Measurements from ENCODE around the gene HAUS5. TPM values are rescaled to one million over a fixed set of nuclear protein-coding genes. Genes with fewer than 3 reads are reported as not detected.
"Not testable (repeated sequence)": the region's sequence is repeated elsewhere in the genome, so short reads cannot be mapped to it uniquely, and the experiment has no call there.

The HAUS5 gene
- total RNA-seq, 2 experiments from 2014 or later = 53.3 to 62.3 TPM

DNA sequence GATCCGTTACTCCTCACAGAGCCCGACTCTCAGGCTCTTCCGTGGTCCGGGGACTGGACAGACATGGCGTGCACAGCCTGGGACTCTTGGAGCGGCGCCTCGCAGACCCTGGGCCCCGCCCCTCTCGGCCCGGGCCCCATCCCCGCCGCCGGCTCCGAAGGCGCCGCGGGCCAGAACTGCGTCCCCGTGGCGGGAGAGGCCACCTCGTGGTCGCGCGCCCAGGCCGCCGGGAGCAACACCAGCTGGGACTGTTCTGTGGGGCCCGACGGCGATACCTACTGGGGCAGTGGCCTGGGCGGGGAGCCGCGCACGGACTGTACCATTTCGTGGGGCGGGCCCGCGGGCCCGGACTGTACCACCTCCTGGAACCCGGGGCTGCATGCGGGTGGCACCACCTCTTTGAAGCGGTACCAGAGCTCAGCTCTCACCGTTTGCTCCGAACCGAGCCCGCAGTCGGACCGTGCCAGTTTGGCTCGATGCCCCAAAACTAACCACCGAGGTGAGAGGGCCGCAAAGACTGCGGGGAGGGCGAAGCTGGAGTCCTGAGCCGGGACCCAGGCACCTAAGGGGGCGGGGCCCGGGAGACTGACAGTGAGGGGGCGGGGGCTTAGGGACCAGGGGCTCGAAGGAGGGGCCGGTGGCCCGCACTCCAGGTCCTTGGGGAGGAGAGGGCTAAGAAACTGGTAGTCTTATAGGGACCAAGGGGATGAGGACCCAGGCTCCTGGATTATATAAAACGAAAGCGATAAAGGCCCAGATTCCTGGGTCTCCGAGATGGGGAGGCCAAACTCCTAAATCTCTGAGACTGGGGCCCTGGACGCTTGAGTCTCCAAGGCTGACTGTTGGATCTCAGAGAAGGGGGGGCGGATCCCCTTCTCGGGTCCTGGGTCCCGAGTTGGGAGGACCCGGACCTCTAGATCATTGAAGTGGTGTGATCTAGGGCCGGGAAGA lies 31.0 kb downstream of the HAUS5 start:
- CTCF ChIA-PET = interaction anchor here (0.6 to 3.2 kb wide), 5 partner anchors 12 to 485 kb away, joined by 3 to 10 read pairs (median 4); partner anchors contain the start of gene THAP8
- peak overlapping the region; percentile 78 for H3K4me3 Mint-ChIP-seq
- ATAC-seq = peak; percentile 48
- H3K27ac Mint-ChIP-seq = peak overlapping the region; percentile 90
- peak; percentile 88 for DNase-seq
- peaks cover 44% of the 10 kb centered on the region for H3K4me1 Mint-ChIP-seq (ENCODE audit: low read depth)
- H3K9me3 Mint-ChIP-seq (ENCODE audit: insufficient read depth) = no peaks in the 10 kb centered on the region
- H3K27me3 Mint-ChIP-seq (ENCODE audit: low read depth) = no peaks in the 10 kb centered on the region
- POLR2A ChIA-PET = interaction anchor here (0.7 to 1.8 kb wide), 6 partner anchors 11 to 562 kb away, joined by 3 to 10 read pairs (median 4); partner anchors contain the start of gene HAUS5
- H3K36me3 Mint-ChIP-seq (ENCODE audit: low read depth) = peaks cover 3% of the 10 kb centered on the region

DNA sequence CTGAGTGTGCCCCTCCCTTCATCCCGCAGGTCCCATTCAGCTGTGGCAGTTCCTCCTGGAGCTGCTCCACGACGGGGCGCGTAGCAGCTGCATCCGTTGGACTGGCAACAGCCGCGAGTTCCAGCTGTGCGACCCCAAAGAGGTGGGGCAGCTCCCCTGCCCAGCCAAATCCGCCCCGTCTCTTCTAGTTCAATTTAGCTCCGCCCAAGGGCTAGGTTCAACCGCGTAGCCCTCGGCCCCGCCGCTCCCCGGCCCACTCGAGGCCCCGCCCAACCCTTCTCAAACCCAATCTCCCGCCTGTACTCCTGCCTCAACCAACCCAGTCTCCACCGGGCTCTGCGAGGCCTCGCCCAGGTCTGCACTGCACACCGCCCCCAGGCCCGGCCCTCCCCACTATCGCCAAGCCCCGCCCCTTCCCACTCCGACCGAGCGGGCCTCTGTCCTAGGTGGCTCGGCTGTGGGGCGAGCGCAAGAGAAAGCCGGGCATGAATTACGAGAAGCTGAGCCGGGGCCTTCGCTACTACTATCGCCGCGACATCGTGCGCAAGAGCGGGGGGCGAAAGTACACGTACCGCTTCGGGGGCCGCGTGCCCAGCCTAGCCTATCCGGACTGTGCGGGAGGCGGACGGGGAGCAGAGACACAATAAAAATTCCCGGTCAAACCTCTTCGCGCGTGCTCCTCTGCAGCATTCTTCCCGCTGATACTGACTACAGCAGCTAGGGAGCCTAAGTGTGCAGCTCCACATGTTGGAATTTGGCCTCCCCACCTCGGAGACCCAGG lies 31.9 kb downstream of the HAUS5 start:
- Mint-ChIP-seq H3K4me1 (ENCODE audit: low read depth) (peaks cover 50% of the 10 kb centered on the region), H3K9me3 (ENCODE audit: insufficient read depth) (no peaks in the 10 kb centered on the region), H3K27ac (peak overlapping the region; percentile 90), H3K4me3 (peak overlapping the region; percentile 78), H3K27me3 (ENCODE audit: low read depth) (no peaks in the 10 kb centered on the region), H3K36me3 (ENCODE audit: low read depth) (peaks cover 9% of the 10 kb centered on the region)
- POLR2A ChIA-PET = interaction anchor here (0.6 to 1.8 kb wide), 6 partner anchors 12 to 251 kb away, joined by 3 to 7 read pairs (median 5); partner anchors contain the start of gene HAUS5
- CTCF ChIA-PET = interaction anchor here (1.0 to 3.2 kb wide), 6 partner anchors 13 to 484 kb away, joined by 3 to 10 read pairs (median 4); no protein-coding TSS in a partner anchor
- DNase-seq = peak; percentile 99
- ATAC-seq = peak; percentile 86

DNA sequence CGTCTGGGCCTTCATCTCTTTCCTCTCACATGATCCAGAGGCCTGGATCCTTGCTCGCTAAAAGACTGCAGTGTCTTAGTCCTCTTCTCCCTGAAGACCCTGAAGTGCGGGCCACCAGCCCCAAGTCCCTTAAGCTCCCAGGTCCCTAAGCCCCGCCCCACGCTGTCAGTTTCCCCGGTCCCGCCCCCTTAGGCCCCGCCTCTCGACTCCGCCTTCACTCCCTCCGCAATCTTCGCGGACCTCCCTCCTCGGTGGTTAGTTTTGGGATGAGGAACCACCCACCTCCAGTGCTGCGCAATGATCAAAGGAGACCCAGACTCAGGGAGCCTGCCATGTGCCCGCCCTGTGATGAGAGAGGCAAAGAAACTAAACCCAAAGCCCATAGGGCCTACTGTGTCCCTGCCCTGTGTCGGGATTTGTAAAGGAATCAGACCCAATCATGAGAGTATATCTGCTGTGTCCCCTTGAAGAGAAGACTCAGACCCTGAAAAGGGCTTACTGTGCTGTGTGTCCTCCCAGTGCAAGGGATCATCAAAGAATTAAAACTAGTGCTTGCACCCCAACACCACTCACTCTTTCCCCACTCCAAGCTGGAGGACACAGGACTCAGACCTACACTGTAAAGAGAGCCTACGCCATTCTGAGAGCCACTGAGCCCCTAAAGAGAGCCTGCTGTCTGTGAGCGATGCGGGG lies 32.6 kb downstream of the HAUS5 start:
- ChIA-PET CTCF (interaction anchor here (1.0 to 1.1 kb wide), 3 partner anchors 13 to 483 kb away, joined by 3 to 4 read pairs (median 4); no protein-coding TSS in a partner anchor), POLR2A (interaction anchor here (0.6 to 1.3 kb wide), 2 partner anchors 32 to 250 kb away, joined by 5 to 7 read pairs; partner anchors contain the start of gene HAUS5)
- peak overlapping the region; percentile 90 for H3K27ac Mint-ChIP-seq
- peak overlapping the region; percentile 78 for H3K4me3 Mint-ChIP-seq
- peak; percentile 83 for DNase-seq
- no peaks in the 10 kb centered on the region for H3K9me3 Mint-ChIP-seq (ENCODE audit: insufficient read depth)
- peaks cover 9% of the 10 kb centered on the region for H3K36me3 Mint-ChIP-seq (ENCODE audit: low read depth)
- H3K4me1 Mint-ChIP-seq (ENCODE audit: low read depth) = peaks cover 56% of the 10 kb centered on the region
- no peak for ATAC-seq
- no peaks in the 10 kb centered on the region for H3K27me3 Mint-ChIP-seq (ENCODE audit: low read depth)

DNA sequence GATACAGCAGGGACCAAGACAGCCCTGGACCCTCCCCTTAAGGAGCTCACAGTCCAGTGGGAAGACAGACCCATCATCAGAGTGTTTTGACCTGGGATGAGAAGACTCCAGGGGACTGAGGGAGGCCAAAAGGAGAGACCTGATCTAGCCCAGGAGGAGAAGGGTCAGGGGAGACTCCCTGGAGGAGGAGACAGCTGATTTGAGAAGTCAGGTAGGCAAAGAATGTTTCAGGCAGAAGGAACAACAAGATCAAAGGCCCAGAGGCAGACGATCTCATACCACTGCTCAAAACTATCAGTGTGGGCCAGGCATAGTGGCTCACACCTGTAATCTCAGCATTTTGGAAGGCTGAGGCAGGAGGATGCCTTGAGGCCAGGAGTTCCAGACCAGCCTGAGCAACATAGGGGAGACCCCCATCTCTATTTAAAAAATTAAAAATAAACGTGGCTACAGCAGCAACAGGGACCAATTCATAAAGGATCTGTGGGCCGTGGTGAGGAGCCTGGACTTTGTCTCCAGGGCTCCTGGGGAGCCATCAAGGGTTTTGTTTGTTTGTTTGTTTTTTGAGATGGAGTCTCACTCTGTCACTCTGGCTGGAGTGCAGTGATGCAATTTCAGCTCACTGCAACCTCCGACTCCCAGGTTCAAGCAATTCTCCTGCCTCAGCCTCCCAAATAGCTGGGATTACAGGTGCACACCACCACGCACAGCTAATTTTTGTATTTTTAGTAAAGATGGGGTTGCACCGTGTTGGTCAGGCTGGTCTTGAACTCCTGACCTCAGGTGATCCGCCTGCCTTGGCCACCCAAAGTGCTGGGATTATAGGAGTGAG lies 33.4 kb downstream of the HAUS5 start:
- H3K36me3 Mint-ChIP-seq (ENCODE audit: low read depth) = peaks cover 14% of the 10 kb centered on the region
- ChIA-PET POLR2A (no interaction called here), CTCF (interaction anchor here (1.1 kb wide), 1 partner anchor 12 kb away, joined by 3 read pairs; no protein-coding TSS in a partner anchor)
- no peaks in the 10 kb centered on the region for H3K9me3 Mint-ChIP-seq (ENCODE audit: insufficient read depth)
- ATAC-seq (no peak), DNase-seq (no peak)
- no peaks in the 10 kb centered on the region for H3K27me3 Mint-ChIP-seq (ENCODE audit: low read depth)
- H3K4me1 Mint-ChIP-seq (ENCODE audit: low read depth) = peaks cover 63% of the 10 kb centered on the region
- H3K4me3 Mint-ChIP-seq = peak overlapping the region; percentile 78
- peak overlapping the region; percentile 45 for H3K27ac Mint-ChIP-seq

DNA sequence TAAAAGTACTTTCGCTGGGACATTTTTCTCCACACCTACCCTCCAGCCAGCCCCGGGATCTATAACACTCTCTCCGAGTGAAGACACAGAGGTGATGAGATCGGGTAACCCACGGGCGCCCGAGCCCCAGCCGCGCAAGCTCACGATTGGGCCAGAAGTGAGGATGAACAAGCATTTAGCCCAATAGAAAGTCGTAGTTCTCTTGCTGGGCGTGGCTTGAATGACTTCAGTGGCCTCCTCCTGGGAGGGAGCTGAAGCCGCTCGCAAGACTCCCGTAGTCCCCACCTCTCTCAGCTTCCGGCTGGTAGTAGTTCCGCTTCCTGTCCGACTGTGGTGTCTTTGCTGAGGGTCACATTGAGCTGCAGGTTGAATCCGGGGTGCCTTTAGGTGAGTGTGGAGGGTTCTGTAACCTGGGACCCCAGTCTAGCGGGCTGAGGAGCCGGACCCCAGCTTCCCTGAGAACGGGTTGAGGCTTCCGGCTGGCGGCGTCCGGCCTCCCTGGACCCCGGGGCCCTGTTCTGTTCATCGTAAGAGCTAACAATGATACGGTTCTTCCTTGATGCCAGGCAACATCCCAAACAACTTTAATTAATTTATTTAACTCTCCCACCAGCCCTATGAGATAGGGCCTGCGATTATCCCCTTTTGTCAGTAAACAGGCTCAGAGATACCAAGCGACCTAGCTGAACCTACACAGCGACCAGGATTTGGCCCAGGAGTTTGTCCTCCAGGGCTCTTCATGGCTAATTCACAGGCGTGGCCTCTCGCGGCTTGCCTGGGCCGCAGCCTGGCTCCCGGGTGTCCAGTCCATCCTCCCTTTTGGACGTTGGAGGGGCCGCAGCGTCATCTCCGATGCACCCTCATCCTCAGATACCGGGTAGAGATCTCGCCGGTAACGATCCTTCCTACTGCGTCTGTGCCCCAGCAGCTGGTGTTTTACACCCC lies 35.8 kb downstream of the HAUS5 start, which contains the start of gene COX6B1:
TSS of gene COX6B1 (plus strand) at position 307 of the 945 bp plus-strand sequence. CDS start 2,921 bp downstream, outside the sequence.
- ChIA-PET POLR2A (interaction anchor here (0.6 to 1.9 kb wide), 18 partner anchors 9 to 1379 kb away, joined by 3 to 9 read pairs (median 4); partner anchors contain the start of gene HAUS5), CTCF (interaction anchor here (0.7 to 2.3 kb wide), 17 partner anchors 9 to 295 kb away, joined by 3 to 7 read pairs (median 3); partner anchors contain the start of gene HAUS5)
- DNase-seq (peak; percentile 97), ATAC-seq (peak; percentile 72)
- peak within 1 kb of the TSS; percentile 98 for H3K27ac Mint-ChIP-seq
- peaks cover 47% of the 10 kb centered on the region for H3K4me1 Mint-ChIP-seq (ENCODE audit: low read depth)
- no peaks in the 10 kb centered on the region for H3K27me3 Mint-ChIP-seq (ENCODE audit: low read depth)
- peak within 1 kb of the TSS; percentile 99 for H3K4me3 Mint-ChIP-seq
- no peaks in the 10 kb centered on the region for H3K9me3 Mint-ChIP-seq (ENCODE audit: insufficient read depth)
- H3K36me3 Mint-ChIP-seq (ENCODE audit: low read depth) = peaks cover 23% of the 10 kb centered on the region

DNA sequence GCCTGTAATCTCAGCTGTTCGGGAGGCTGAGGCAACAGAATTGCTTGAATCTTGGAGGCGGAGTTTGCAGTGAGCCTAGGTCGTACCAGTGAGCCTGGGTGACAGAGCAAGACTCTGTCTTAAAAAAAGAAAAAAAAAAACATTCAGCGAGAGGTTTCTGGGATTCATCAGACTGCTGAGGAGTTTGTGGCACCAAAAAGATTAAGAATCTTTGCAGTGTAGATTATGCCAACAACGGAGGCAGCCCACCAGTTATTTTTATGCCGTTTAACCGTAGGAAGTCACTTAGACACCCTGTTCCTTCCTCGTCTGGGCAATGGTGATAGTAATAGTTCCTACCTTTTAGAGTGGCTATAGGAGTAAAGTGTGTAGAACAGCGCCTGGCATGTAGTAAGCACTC lies 38.0 kb downstream of the HAUS5 start:
- Mint-ChIP-seq H3K27ac (no peak overlapping the region), H3K36me3 (ENCODE audit: low read depth) (peaks cover 37% of the 10 kb centered on the region), H3K4me1 (ENCODE audit: low read depth) (peaks cover 35% of the 10 kb centered on the region), H3K9me3 (ENCODE audit: insufficient read depth) (no peaks in the 10 kb centered on the region), H3K27me3 (ENCODE audit: low read depth) (no peaks in the 10 kb centered on the region), H3K4me3 (no peak overlapping the region)
- DNase-seq (no peak), ATAC-seq (no peak)
- CTCF ChIA-PET = no interaction called here
- POLR2A ChIA-PET = no interaction called here

DNA sequence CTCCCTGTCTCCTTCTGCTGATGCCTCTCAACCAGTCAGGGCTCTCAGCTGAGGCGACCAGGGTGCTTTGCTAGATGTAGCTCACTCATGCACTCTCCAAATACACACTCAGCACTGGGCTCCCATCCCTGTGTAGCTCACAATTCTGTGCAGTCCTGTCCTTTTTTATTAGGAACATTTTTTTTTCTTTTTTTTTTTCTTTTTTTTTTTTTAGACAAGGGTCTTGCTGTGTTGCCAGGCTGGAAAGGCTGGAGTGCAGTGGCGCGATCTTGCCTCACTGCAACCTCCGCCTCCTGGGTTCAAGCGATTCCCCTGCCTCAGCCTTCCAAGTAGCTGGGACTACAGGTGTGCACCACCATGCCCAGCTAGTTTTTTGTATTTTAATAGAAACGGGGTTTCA lies 42.3 kb downstream of the HAUS5 start:
- H3K4me3 Mint-ChIP-seq; DNase-seq; H3K9me3 Mint-ChIP-seq (ENCODE audit: insufficient read depth); H3K27me3 Mint-ChIP-seq (ENCODE audit: low read depth); H3K27ac Mint-ChIP-seq; POLR2A ChIA-PET; ATAC-seq; CTCF ChIA-PET: not testable (repeated sequence)
- Mint-ChIP-seq H3K36me3 (ENCODE audit: low read depth) (peaks cover 50% of the 10 kb centered on the region), H3K4me1 (ENCODE audit: low read depth) (peaks cover 17% of the 10 kb centered on the region)

DNA sequence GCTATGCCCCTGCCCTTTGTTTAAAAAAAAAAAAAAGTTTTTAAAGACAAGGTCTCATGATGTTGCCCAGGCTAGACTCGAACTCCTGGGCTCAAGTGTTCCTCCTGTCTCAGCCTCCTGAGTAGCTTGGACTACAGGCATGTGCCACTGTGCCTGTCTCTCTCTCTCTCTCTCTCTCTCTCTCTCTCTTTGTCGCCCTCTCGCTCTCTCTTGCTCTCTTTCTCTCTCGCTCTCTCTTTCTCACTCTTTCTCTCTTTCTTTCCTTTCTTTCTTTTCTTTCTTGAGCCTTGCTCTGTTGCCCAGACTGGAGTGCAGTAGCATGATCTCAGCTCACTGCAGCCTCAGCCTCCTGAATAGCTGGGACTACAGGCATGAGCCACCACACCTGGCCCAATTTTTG lies 43.1 kb downstream of the HAUS5 start:
- Mint-ChIP-seq H3K9me3 (ENCODE audit: insufficient read depth) (no peaks in the 10 kb centered on the region), H3K27ac (no peak overlapping the region), H3K4me3 (no peak overlapping the region), H3K27me3 (ENCODE audit: low read depth) (no peaks in the 10 kb centered on the region), H3K4me1 (ENCODE audit: low read depth) (peaks cover 10% of the 10 kb centered on the region), H3K36me3 (ENCODE audit: low read depth) (peaks cover 50% of the 10 kb centered on the region)
- ATAC-seq = no peak
- DNase-seq = no peak
- POLR2A ChIA-PET = no interaction called here
- CTCF ChIA-PET = interaction anchor here (0.7 kb wide), 1 partner anchor 47 kb away, joined by 4 read pairs; no protein-coding TSS in a partner anchor

DNA sequence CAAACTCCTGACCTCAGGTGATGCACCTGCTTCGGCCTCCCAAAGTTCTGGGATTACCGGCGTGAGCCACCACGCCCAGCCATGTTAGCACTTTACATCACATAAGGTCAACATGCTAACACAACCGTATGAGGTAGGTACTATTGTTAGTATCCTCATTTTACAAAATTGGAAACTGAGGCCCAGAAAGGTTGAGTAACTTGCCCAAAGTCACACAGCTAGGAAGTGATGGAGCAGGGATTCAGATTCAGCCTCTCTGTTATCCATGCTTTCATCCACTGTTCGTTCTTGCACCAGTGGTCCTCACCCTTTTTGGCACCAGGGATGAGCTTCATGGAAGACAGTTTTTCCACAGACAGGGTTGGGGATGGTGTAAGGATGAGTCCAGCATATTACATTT lies 44.2 kb downstream of the HAUS5 start:
- Mint-ChIP-seq H3K36me3 (ENCODE audit: low read depth) (peaks cover 48% of the 10 kb centered on the region), H3K27me3 (ENCODE audit: low read depth) (no peaks in the 10 kb centered on the region), H3K9me3 (ENCODE audit: insufficient read depth) (no peaks in the 10 kb centered on the region), H3K4me1 (ENCODE audit: low read depth) (peaks cover 2% of the 10 kb centered on the region), H3K4me3 (no peak overlapping the region), H3K27ac (no peak overlapping the region)
- ChIA-PET CTCF (interaction anchor here (0.8 to 1.4 kb wide), 3 partner anchors 9 to 36 kb away, joined by 3 to 4 read pairs (median 4); partner anchors contain the start of gene COX6B1), POLR2A (interaction anchor here (2.0 kb wide), 1 partner anchor 8 kb away, joined by 8 read pairs; the partner anchor contains the start of gene COX6B1)
- no peak for ATAC-seq
- DNase-seq = no peak
